H9 (cell line): Measurements from ENCODE around the gene TRPM3. TPM values are rescaled to one million over a fixed set of nuclear protein-coding genes. Genes with fewer than 3 reads are reported as not detected.
A peak's percentile ranks its signal among the peaks of the same experiment; 100 is the strongest.

Source experiments
- DNase-seq: peaks from one replicate; pipeline ENCODE4 v3.0.0-alpha.2; 2017
- H2AFZ ChIP-seq: one replicate; pipeline ENCODE4 v1.6.1; 2013; ENCODE audit warnings: mild to moderate bottlenecking, low read length, control low read depth, moderate library complexity
- H2AK5ac ChIP-seq: 2 replicates; pipeline ENCODE4 v1.6.1; 2013; ENCODE audit warnings: low read length, control low read depth, mixed read lengths; ENCODE audit not compliant: insufficient read length
- H2BK120ac ChIP-seq: one replicate; pipeline ENCODE4 v1.6.1; 2013; ENCODE audit warnings: low read depth, mild to moderate bottlenecking, low read length, control low read depth, inconsistent platforms; ENCODE audit not compliant: poor library complexity, severe bottlenecking
- H2BK12ac ChIP-seq: 2 replicates; pipeline ENCODE4 v1.6.1; 2013; ENCODE audit warnings: low read length, control low read depth, mixed read lengths, low read depth; ENCODE audit not compliant: insufficient read length
- H2BK15ac ChIP-seq: 2 replicates; pipeline ENCODE4 v1.6.1; 2013; ENCODE audit warnings: low read depth, low read length, control low read depth
- H2BK20ac ChIP-seq: one replicate; pipeline ENCODE4 v1.6.1; 2013; ENCODE audit warnings: low read depth, mild to moderate bottlenecking, low read length, control low read depth, inconsistent platforms; ENCODE audit not compliant: poor library complexity, severe bottlenecking
- H2BK5ac ChIP-seq: 2 replicates; pipeline ENCODE4 v1.6.1; 2013; ENCODE audit warnings: low read length, control low read depth, mixed read lengths; ENCODE audit not compliant: insufficient read length
- H3K14ac ChIP-seq: 2 replicates; pipeline ENCODE4 v1.6.1; 2013; ENCODE audit warnings: low read length, control low read depth; ENCODE audit not compliant: insufficient read depth
- H3K18ac ChIP-seq: 2 replicates; pipeline ENCODE4 v1.6.1; 2013; ENCODE audit warnings: low read depth, mild to moderate bottlenecking, mixed read lengths, low read length, control low read depth; ENCODE audit not compliant: insufficient read length
- H3K23ac ChIP-seq: 2 replicates; pipeline ENCODE4 v1.6.1; 2013; ENCODE audit warnings: low read length, control low read depth, mixed read lengths, low read depth; ENCODE audit not compliant: insufficient read length
- H3K23me2 ChIP-seq: 2 replicates; pipeline ENCODE4 v1.6.1; 2013; ENCODE audit warnings: low read depth, mild to moderate bottlenecking, mixed read lengths, low read length, control low read depth; ENCODE audit not compliant: insufficient read length, poor library complexity, severe bottlenecking
- H3K27ac ChIP-seq: 2 replicates; pipeline ENCODE4 v1.5.1; 2013; ENCODE audit warnings: low read length, control low read depth, mixed read lengths, low read depth; ENCODE audit not compliant: insufficient read length
- H3K27me3 ChIP-seq: 2 replicates; pipeline ENCODE4 v1.6.1; 2013; ENCODE audit warnings: low read length, control low read depth, inconsistent platforms; ENCODE audit not compliant: insufficient read depth
- H3K4ac ChIP-seq: 2 replicates; pipeline ENCODE4 v1.6.1; 2013; ENCODE audit warnings: low read depth, mild to moderate bottlenecking, control low read depth, inconsistent platforms, low read length, moderate library complexity
- H3K4me1 ChIP-seq: 2 replicates; pipeline ENCODE4 v1.6.1; 2013; ENCODE audit warnings: low read length, control low read depth, inconsistent platforms; ENCODE audit not compliant: insufficient read depth
- H3K4me2 ChIP-seq: 2 replicates; pipeline ENCODE4 v1.6.1; 2013; ENCODE audit warnings: low read length, control low read depth, mixed read lengths; ENCODE audit not compliant: insufficient read length, insufficient read depth
- H3K56ac ChIP-seq: 2 replicates; pipeline ENCODE4 v1.6.1; 2013; ENCODE audit warnings: low read depth, mild to moderate bottlenecking, mixed read lengths, low read length, control low read depth; ENCODE audit not compliant: insufficient read length
- H3K79me1 ChIP-seq: 2 replicates; pipeline ENCODE4 v1.6.1; 2013; ENCODE audit warnings: low read depth, mild to moderate bottlenecking, moderate library complexity, low read length, control low read depth, inconsistent platforms; ENCODE audit not compliant: insufficient read depth, poor library complexity, severe bottlenecking
- H3K79me2 ChIP-seq: 2 replicates; pipeline ENCODE4 v1.6.1; 2013; ENCODE audit warnings: low read length, control low read depth, inconsistent platforms; ENCODE audit not compliant: insufficient read depth
- H3K9ac ChIP-seq: 2 replicates; pipeline ENCODE4 v1.6.1; 2013; ENCODE audit warnings: low read length, control low read depth, mixed read lengths; ENCODE audit not compliant: insufficient read length; ENCODE audit errors: extremely low read depth
- H3K9me3 ChIP-seq: one replicate; pipeline ENCODE4 v1.6.1; 2013; ENCODE audit warnings: low read depth, low read length, inconsistent platforms; ENCODE audit not compliant: control insufficient read depth
- H3T11ph ChIP-seq: one replicate; pipeline ENCODE4 v1.6.1; 2013; ENCODE audit warnings: mild to moderate bottlenecking, low read length, control low read depth, inconsistent platforms
- H4K20me1 ChIP-seq: one replicate; pipeline ENCODE4 v1.6.1; 2013; ENCODE audit not compliant: control insufficient read depth, insufficient read length, insufficient read depth
- H4K5ac ChIP-seq: 2 replicates; pipeline ENCODE4 v1.6.1; 2013; ENCODE audit warnings: low read depth, mild to moderate bottlenecking, mixed read lengths, low read length, control low read depth; ENCODE audit not compliant: insufficient read length
- H4K8ac ChIP-seq: replicated peaks from 2 replicates; pipeline ENCODE4 v1.6.1; 2013; ENCODE audit warnings: low read length, control low read depth, mixed read lengths, low read depth; ENCODE audit not compliant: insufficient read length
- H4K91ac ChIP-seq: 2 replicates; pipeline ENCODE4 v1.6.1; 2013; ENCODE audit warnings: low read depth, mild to moderate bottlenecking, moderate library complexity, mixed read lengths, low read length, control low read depth; ENCODE audit not compliant: insufficient read length
- H3K27ac Mint-ChIP-seq, 3 experiments: 2 replicates in 2 of 3; 3 replicates in 1 of 3; pipeline ENCODE4 v1.8.0; 2020 to 2021; ENCODE audit warnings: mixed read lengths in 3 of 3, mild to moderate bottlenecking in 1 of 3, moderate library complexity in 1 of 3
- H3K27me3 Mint-ChIP-seq: 2 replicates; pipeline ENCODE4 v1.8.0; 2021; ENCODE audit warnings: low read depth, mild to moderate bottlenecking, moderate library complexity, mixed read lengths
- H3K36me3 Mint-ChIP-seq, 3 experiments: 2 replicates in 2 of 3; 3 replicates in 1 of 3; pipeline ENCODE4 v1.8.0; 2020 to 2021; ENCODE audit warnings: low read depth in 3 of 3, mixed read lengths in 3 of 3; ENCODE audit not compliant: insufficient read depth in 1 of 3
- H3K4me1 Mint-ChIP-seq, 2 experiments: 2 replicates each; pipeline ENCODE4 v1.8.0; 2020; ENCODE audit warnings: mixed read lengths in 2 of 2
- H3K4me3 Mint-ChIP-seq, 2 experiments: 2 replicates in 1 of 2; 3 replicates in 1 of 2; pipeline ENCODE4 v1.8.0; 2020 to 2021; ENCODE audit warnings: mild to moderate bottlenecking in 2 of 2, mixed read lengths in 2 of 2, moderate library complexity in 1 of 2
- H3K9me3 Mint-ChIP-seq, 2 experiments: 2 replicates in 1 of 2; 3 replicates in 1 of 2; pipeline ENCODE4 v1.8.0; 2020; ENCODE audit warnings: mild to moderate bottlenecking in 2 of 2, mixed read lengths in 2 of 2, moderate library complexity in 1 of 2
- whole genome bisulfite sequencing: extraction: QIAGEN DNeasy Blood & Tissue Kit; methylation state at CpG from one replicate; pipeline ENCODE4 v1.1.7; 2013; ENCODE audit warnings: missing lambda C conversion rate, low lambda C conversion rate, mixed read lengths; ENCODE audit not compliant: insufficient read length; ENCODE audit errors: extremely low coverage; 5-methylcytosine and 5-hydroxymethylcytosine counted together
- total RNA-seq: library from RNA; stranded (reverse); gene quantifications from 2 replicates; pipeline ENCODE4 v1.2.1, GENCODE V29; 2021
- TF ChIP-seq, protein P1 (sequence below): fragments of 200-600 bp; sonication (generic); conservative IDR thresholded peaks from 3 replicates; pipeline ENCODE4 v1.8.0; 2021; ENCODE audit warnings: antibody characterized with exemption, mild to moderate bottlenecking

Gene TRPM3
- total RNA-seq, 1 experiment from 2014 or later: 10.3 TPM

DNA sequence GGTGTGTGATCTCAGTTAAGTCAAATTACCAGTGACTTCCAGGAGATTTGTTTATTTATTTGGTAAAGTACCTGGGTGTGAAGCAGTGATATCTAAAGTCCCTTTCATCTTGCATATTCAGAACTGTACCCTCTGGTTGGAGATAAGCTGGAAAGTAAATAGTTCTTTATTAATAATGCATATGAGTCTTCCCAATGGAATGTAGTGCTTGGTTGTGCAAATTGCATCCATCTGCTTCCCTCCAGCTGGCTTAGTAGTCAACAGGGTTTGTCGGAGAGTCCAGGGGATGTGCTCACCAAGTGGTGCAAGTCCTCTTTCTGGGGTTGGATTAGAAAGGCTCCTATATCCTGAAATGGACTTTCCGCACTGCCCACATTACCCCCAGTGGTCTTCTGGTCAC, 42.0 kb downstream of the TRPM3 start:
- no peaks in the 10 kb centered on the region for H3K79me2 ChIP-seq
- peak overlapping the region in 1 of 3 experiments; percentile 11; a peak in 2 of 7 replicates for H3K27ac Mint-ChIP-seq
- no peaks in the 10 kb centered on the region for H4K20me1 ChIP-seq
- H2BK5ac ChIP-seq: no peak overlapping the region
- H3K56ac ChIP-seq: no peak overlapping the region
- H3K9me3 Mint-ChIP-seq: no peaks in the 10 kb centered on the region; a peak in 1 of 5 replicates
- H2BK20ac ChIP-seq: no peak overlapping the region
- H3K4me1 Mint-ChIP-seq: peaks cover 15 to 33% of the 10 kb centered on the region in 2 experiments
- H3K4me1 ChIP-seq: no peaks in the 10 kb centered on the region; the same call in none of the 2 replicates
- H3K36me3 Mint-ChIP-seq: no peaks in the 10 kb centered on the region; a peak in 2 of 7 replicates
- no peak overlapping the region for H2AK5ac ChIP-seq
- H3K27me3 Mint-ChIP-seq: no peaks in the 10 kb centered on the region
- H3K9me3 ChIP-seq: no peaks in the 10 kb centered on the region
- no peak overlapping the region for H3K27ac ChIP-seq
- H4K91ac ChIP-seq: no peak overlapping the region
- H3K9ac ChIP-seq: no peak overlapping the region
- no peaks in the 10 kb centered on the region for H3K79me1 ChIP-seq
- H3K23ac ChIP-seq: no peak overlapping the region
- H4K8ac ChIP-seq: no peak overlapping the region
- no peak overlapping the region for H3K4ac ChIP-seq
- H2BK12ac ChIP-seq: no peak overlapping the region
- no CpG with 5 or more reads among the region's 2 CpGs for WGBS
- no peak for DNase-seq
- no peak overlapping the region for H4K5ac ChIP-seq
- H3K14ac ChIP-seq: no peak overlapping the region
- no peak overlapping the region for H2BK15ac ChIP-seq
- no peak overlapping the region for H2AFZ ChIP-seq
- no peak overlapping the region for H2BK120ac ChIP-seq
- H3K4me3 Mint-ChIP-seq: no peak overlapping the region
- H3K23me2 ChIP-seq: no peaks in the 10 kb centered on the region
- TF ChIP-seq, protein P1, sequence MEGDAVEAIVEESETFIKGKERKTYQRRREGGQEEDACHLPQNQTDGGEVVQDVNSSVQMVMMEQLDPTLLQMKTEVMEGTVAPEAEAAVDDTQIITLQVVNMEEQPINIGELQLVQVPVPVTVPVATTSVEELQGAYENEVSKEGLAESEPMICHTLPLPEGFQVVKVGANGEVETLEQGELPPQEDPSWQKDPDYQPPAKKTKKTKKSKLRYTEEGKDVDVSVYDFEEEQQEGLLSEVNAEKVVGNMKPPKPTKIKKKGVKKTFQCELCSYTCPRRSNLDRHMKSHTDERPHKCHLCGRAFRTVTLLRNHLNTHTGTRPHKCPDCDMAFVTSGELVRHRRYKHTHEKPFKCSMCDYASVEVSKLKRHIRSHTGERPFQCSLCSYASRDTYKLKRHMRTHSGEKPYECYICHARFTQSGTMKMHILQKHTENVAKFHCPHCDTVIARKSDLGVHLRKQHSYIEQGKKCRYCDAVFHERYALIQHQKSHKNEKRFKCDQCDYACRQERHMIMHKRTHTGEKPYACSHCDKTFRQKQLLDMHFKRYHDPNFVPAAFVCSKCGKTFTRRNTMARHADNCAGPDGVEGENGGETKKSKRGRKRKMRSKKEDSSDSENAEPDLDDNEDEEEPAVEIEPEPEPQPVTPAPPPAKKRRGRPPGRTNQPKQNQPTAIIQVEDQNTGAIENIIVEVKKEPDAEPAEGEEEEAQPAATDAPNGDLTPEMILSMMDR: no peak
- no peaks in the 10 kb centered on the region for H3K27me3 ChIP-seq
- H3T11ph ChIP-seq: no peak overlapping the region
- H3K4me2 ChIP-seq: no peak overlapping the region
- H3K18ac ChIP-seq: no peak overlapping the region
